ENCODE measurements around the gene RNASEH2C. TPM values are rescaled to one million over a fixed set of nuclear protein-coding genes. Genes with fewer than 3 reads are reported as not detected.
"Not testable (repeated sequence)": the region's sequence is repeated elsewhere in the genome, so short reads cannot be mapped to it uniquely, and the experiment has no call there.

RNASEH2C gene
- polyA plus RNA-seq, 1 of the 3 experiments (the other 2 are of a cell fraction) = 43.9 TPM

GRCh38 chr11:65736810-65737209 is 16.2 kb upstream of the RNASEH2C start:
- ChIA-PET POLR2A (no interaction called here), CTCF (interaction anchor here (1.9 to 4.4 kb wide), 3 partner anchors 8 to 43 kb away, joined by 4 to 15 read pairs (median 14); no protein-coding TSS in a partner anchor)
- Histone ChIP-seq H3F3A (replicated peaks; ENCODE audit: insufficient read depth) (no peaks in the 10 kb centered on the region), H2AFZ (ENCODE audit: low read depth) (no peak overlapping the region), H3K27me3 (ENCODE audit: insufficient read depth) (peaks cover 5% of the 10 kb centered on the region; the same call in 1 of the 2 replicates), H3K36me3 (replicated peaks in 1 of 2; ENCODE audit: control insufficient read depth in 1 of 2, insufficient read depth in 2 of 2, low read length in 1 of 2) (no peaks in the 10 kb centered on the region), H3K9ac (no peak overlapping the region), H3K79me2 (ENCODE audit: insufficient read depth) (no peaks in the 10 kb centered on the region), H3K9me3 (peaks cover 12% of the 10 kb centered on the region; the same call in 1 of the 2 replicates), H3K4me3 (ENCODE audit: low read depth in 2 of 2, low read length in 1 of 2) (no peak overlapping the region), H4K20me1 (ENCODE audit: insufficient read depth) (no peaks in the 10 kb centered on the region), H3K27ac (ENCODE audit: low read depth in 2 of 2, low read length in 1 of 2) (no peak overlapping the region), H3K4me1 (ENCODE audit: control insufficient read depth in 1 of 2, insufficient read depth in 2 of 2, low read depth in 1 of 2, low read length in 1 of 2) (no peaks in the 10 kb centered on the region), H3K9me2 (no peaks in the 10 kb centered on the region), H3K4me2 (no peak overlapping the region)
- TF ChIP-seq CHD2 (IDR thresholded peaks at IDR 0.05; ENCODE audit: low read length, partially characterized antibody) (no peak), NRF1 (IDR thresholded peaks at IDR 0.05; ENCODE audit: low read depth, low read length) (no peak), ZBTB33 (IDR thresholded peaks at IDR 0.05; ENCODE audit: borderline replicate concordance, low read depth) (no peak), YY1 (IDR thresholded peaks at IDR 0.05; ENCODE audit: low read depth) (no peak), IRF3 (IDR thresholded peaks at IDR 0.05; ENCODE audit: low read depth, low read length) (no peak), RXRA (IDR thresholded peaks at IDR 0.05; ENCODE audit: borderline replicate concordance, low read depth) (no peak), MEF2A (IDR thresholded peaks at IDR 0.05; ENCODE audit: borderline replicate concordance, low read depth) (no peak), FOXJ3 (CRISPR knock-in tag; IDR thresholded peaks at IDR 0.05) (no peak), SMC3 (IDR thresholded peaks at IDR 0.05; ENCODE audit: low read depth, low read length) (no peak), TEAD4 (IDR thresholded peaks at IDR 0.05; ENCODE audit: borderline replicate concordance, insufficient read depth) (no peak)
- TF ChIP-seq, protein P1, sequence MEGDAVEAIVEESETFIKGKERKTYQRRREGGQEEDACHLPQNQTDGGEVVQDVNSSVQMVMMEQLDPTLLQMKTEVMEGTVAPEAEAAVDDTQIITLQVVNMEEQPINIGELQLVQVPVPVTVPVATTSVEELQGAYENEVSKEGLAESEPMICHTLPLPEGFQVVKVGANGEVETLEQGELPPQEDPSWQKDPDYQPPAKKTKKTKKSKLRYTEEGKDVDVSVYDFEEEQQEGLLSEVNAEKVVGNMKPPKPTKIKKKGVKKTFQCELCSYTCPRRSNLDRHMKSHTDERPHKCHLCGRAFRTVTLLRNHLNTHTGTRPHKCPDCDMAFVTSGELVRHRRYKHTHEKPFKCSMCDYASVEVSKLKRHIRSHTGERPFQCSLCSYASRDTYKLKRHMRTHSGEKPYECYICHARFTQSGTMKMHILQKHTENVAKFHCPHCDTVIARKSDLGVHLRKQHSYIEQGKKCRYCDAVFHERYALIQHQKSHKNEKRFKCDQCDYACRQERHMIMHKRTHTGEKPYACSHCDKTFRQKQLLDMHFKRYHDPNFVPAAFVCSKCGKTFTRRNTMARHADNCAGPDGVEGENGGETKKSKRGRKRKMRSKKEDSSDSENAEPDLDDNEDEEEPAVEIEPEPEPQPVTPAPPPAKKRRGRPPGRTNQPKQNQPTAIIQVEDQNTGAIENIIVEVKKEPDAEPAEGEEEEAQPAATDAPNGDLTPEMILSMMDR (IDR thresholded peaks at IDR 0.05) = no peak
- TF ChIP-seq, protein P2, sequence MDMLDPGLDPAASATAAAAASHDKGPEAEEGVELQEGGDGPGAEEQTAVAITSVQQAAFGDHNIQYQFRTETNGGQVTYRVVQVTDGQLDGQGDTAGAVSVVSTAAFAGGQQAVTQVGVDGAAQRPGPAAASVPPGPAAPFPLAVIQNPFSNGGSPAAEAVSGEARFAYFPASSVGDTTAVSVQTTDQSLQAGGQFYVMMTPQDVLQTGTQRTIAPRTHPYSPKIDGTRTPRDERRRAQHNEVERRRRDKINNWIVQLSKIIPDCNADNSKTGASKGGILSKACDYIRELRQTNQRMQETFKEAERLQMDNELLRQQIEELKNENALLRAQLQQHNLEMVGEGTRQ (IDR thresholded peaks at IDR 0.05; ENCODE audit: borderline replicate concordance, low read depth, low read length) = no peak
- DNase-seq = no peak

- DNase-seq; POLR2A ChIA-PET; H3K27ac ChIP-seq (ENCODE audit: low read depth in 2 of 2, low read length in 1 of 2); H3K27me3 ChIP-seq (ENCODE audit: insufficient read depth); H3K79me2 ChIP-seq (ENCODE audit: insufficient read depth); H3K9me2 ChIP-seq; H3K36me3 ChIP-seq (replicated peaks in 1 of 2; ENCODE audit: control insufficient read depth in 1 of 2, insufficient read depth in 2 of 2, low read length in 1 of 2); H3K4me2 ChIP-seq; H3F3A ChIP-seq (replicated peaks; ENCODE audit: insufficient read depth); H3K9ac ChIP-seq; H3K4me1 ChIP-seq (ENCODE audit: control insufficient read depth in 1 of 2, insufficient read depth in 2 of 2, low read depth in 1 of 2, low read length in 1 of 2); H4K20me1 ChIP-seq (ENCODE audit: insufficient read depth); H3K4me3 ChIP-seq (ENCODE audit: low read depth in 2 of 2, low read length in 1 of 2); H2AFZ ChIP-seq (ENCODE audit: low read depth): not testable (repeated sequence)
- H3K9me3 ChIP-seq = peaks cover 17% of the 10 kb centered on the region; the same call in 1 of the 2 replicates
- CTCF ChIA-PET = interaction anchor here (2.6 to 4.4 kb wide), 2 partner anchors 10 to 44 kb away, joined by 14 to 15 read pairs; no protein-coding TSS in a partner anchor
- 5% methylated on average over 4 of the region's 4 CpGs for WGBS (ENCODE audit: low lambda C conversion rate)
These were observed 14.5 kb upstream of the RNASEH2C start for GRCh38 chr11:65735111-65735510.
